GM12892 (cell line): ENCODE data around the gene ANKFY1.

Source experiments
- POLR2AphosphoS5 ChIP-seq: IDR thresholded peaks from 2 replicates; pipeline ENCODE4 v1.6.1; 2011; ENCODE audit warnings: low read depth, low read length, control low read depth
- TAF1 ChIP-seq: IDR thresholded peaks from 2 replicates; pipeline ENCODE4 v1.6.1; 2011; ENCODE audit warnings: low read depth, mild to moderate bottlenecking, control low read depth, low read length, borderline replicate concordance

DNA sequence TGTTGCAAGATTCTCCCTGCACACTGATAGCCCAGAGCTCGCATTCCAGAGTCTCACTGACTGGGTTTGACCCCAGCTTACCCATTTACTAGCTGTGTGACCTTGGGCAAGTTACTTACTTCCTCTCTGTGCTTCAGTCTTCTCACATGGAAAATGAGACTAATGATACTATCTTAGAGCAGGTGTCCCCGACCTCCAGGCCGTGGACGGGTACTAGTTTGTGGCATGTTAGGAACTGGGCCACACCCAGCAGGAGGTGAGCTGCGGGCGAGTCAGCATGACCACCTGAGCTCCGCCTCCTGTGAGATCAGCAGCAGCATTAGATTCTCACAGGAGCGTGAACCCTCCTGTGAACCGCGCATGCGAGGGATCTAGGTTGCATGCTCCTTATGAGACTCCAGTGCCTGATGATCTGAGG, 15.8 kb downstream of the ANKFY1 start:
- TF ChIP-seq POLR2AphosphoS5 (no peak), TAF1 (no peak)
